ENCODE measurements around the gene CDC42EP2.
A peak's percentile ranks its signal among the peaks of the same experiment; 100 is the strongest.

Gene CDC42EP2

DNA sequence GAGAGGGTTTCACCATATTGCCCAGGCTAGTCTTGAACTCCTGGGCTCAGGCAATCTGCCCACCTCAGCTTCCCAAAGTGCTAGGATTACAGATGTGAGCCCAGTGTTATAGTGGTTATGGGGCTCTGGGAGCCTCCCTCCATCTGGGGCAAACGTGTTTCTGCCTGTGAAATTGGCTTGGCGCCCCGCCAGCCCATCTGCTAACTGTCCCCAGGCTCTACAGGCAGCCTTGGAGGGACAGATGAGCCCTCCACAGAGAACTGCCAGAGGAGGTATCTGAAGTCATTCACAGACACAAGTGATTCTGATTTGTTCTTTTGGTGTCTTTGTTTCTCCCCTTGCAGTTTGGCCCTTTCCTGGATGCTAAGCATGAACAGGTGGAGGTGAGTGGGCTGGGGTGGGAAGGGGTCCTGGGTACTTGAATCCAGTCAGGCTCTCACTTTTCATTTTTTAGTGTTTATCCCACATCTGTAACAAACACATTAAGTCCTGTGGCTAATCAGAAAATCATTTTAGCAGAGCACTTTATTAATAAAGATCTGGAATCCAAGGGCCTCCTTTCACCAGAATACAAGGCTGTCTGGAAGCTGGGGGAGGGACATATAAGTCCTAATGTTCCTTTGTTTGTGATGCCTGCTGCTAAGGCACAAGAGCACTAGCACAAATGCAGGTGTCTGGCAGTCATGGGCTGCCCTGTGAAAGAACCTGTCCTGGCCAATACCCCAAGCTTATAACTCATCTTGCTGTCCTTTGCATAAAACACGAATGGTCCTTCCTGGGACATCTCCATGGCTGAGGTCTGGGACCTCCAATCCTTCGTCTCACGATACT lies 25.7 kb upstream of the CDC42EP2 start:
- peaks cover 18% of the 10 kb centered on the region for H3K4me1 ChIP-seq (ENCODE audit: control insufficient read depth, insufficient read depth, low read length)
- H3K9me3 ChIP-seq (ENCODE audit: control insufficient read depth, low read length): no peaks in the 10 kb centered on the region
- H3K36me3 ChIP-seq (ENCODE audit: control insufficient read depth, insufficient read depth, low read length): no peaks in the 10 kb centered on the region
- H3K4me3 ChIP-seq (ENCODE audit: low read length): no peak overlapping the region
- no peaks in the 10 kb centered on the region for H3K27me3 ChIP-seq (ENCODE audit: control insufficient read depth, insufficient read depth, low read length)
- no peak overlapping the region for H3K9ac ChIP-seq (ENCODE audit: low read length)

DNA sequence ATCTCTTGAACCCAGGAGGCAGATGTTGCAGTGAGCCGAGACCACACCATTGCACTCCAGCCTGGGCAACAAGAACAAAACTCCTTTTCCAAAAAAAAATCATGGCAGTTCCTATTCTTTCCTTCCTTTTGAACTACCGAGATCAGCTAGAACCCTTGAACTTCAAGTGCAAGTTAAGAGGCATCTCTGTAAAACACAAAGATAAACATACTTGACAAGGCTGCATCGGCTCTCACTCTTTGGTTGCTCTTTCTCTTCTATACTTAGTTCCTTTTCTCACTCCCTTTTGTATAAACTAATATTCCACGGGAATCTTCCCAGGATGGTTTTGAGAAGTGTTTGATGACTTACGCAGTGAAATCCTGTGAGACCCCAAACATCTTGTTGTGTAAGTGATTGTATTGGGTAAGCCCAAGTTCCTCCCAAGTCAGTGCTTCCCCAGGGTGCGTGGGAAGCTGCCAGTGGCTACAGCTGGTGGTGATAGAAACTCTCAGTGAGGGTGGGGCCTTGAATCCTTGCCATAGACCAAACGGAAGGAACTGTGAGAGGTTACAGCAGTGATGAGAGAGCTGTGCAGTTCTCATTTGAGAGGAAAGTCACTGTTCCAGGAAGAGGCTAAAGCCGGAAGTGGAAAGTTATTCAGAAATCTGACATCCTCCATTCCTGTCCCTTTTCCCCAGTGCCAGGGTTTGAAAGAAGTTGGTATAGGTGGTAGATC lies 24.1 kb upstream of the CDC42EP2 start:
- no peak overlapping the region for H3K9ac ChIP-seq (ENCODE audit: low read length)
- H3K4me1 ChIP-seq (ENCODE audit: control insufficient read depth, insufficient read depth, low read length): peaks cover 18% of the 10 kb centered on the region
- no peaks in the 10 kb centered on the region for H3K9me3 ChIP-seq (ENCODE audit: control insufficient read depth, low read length)
- H3K36me3 ChIP-seq (ENCODE audit: control insufficient read depth, insufficient read depth, low read length): no peaks in the 10 kb centered on the region
- no peak overlapping the region for H3K4me3 ChIP-seq (ENCODE audit: low read length)
- no peaks in the 10 kb centered on the region for H3K27me3 ChIP-seq (ENCODE audit: control insufficient read depth, insufficient read depth, low read length)

DNA sequence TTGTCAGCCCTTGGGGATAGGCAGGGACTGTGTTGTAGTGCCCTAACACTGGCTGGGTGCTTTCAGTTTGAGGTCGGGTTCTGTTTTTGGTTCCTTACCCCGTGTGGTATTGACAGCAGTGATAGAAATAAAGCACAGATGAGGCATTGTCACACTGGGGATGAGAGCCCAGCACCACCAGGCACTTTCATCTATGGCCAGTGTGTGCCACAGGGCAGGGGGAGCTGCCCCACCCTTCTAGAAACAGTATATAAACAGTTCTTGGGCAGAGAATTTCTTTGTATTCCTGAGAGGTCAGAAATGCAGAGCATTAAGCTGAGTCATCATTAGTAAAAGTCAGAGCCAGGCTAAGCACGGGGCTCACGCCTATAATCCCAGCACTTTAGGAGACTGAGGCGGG lies 23.1 kb upstream of the CDC42EP2 start:
- Histone ChIP-seq H3K4me1 (ENCODE audit: control insufficient read depth, insufficient read depth, low read length) (peaks cover 18% of the 10 kb centered on the region), H3K9ac (ENCODE audit: low read length) (peak overlapping the region; percentile 40), H3K4me3 (ENCODE audit: low read length) (no peak overlapping the region), H3K9me3 (ENCODE audit: control insufficient read depth, low read length) (no peaks in the 10 kb centered on the region), H3K27me3 (ENCODE audit: control insufficient read depth, insufficient read depth, low read length) (no peaks in the 10 kb centered on the region), H3K36me3 (ENCODE audit: control insufficient read depth, insufficient read depth, low read length) (no peaks in the 10 kb centered on the region)

DNA sequence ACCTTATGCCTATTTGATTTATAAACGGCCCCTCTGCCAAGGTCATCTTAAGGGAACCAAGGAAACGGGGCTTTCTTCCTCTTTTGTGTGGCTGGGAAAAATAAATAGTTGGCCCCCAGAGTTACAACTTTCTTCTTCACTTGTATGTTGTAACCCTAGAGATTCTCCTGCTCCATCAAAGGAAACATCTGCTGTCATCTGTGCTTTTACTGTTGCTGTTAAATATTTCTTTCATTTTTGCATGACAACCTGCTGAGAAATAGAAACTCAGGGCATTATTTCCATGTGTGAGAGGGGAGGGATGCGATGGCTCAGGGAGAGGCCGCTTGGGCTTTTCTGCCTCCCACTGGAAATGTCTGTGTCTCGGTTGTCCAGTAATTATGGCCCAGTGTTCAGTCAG lies 21.8 kb upstream of the CDC42EP2 start:
- H3K4me1 ChIP-seq (ENCODE audit: control insufficient read depth, insufficient read depth, low read length): peaks cover 18% of the 10 kb centered on the region
- no peaks in the 10 kb centered on the region for H3K9me3 ChIP-seq (ENCODE audit: control insufficient read depth, low read length)
- no peak overlapping the region for H3K9ac ChIP-seq (ENCODE audit: low read length)
- H3K36me3 ChIP-seq (ENCODE audit: control insufficient read depth, insufficient read depth, low read length): no peaks in the 10 kb centered on the region
- no peak overlapping the region for H3K4me3 ChIP-seq (ENCODE audit: low read length)
- no peaks in the 10 kb centered on the region for H3K27me3 ChIP-seq (ENCODE audit: control insufficient read depth, insufficient read depth, low read length)

DNA sequence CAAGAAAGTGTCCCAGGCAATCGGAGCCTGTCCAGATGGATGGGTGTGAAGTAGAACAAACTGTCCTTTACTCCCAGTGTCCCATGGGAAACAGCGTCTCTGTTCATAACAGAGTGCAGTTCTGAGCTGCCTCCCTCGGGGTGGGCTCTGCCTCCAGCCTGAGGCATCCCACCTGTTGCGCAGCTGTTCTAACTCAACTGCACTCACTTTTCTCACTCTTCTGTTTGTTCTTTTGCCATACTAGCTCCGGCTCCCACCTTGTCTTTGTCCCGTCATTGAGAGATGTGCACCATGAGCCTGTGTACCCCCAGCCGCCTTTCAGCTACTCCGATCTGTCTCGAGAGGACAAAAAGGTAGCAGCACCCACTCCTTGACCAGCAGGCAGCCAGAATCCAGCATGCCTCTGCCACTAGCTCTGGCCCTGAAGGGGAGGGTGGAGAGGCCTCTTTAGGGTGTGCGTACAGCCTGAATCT lies 20.7 kb upstream of the CDC42EP2 start:
- no peaks in the 10 kb centered on the region for H3K27me3 ChIP-seq (ENCODE audit: control insufficient read depth, insufficient read depth, low read length)
- H3K4me3 ChIP-seq (ENCODE audit: low read length): no peak overlapping the region
- H3K9ac ChIP-seq (ENCODE audit: low read length): no peak overlapping the region
- H3K36me3 ChIP-seq (ENCODE audit: control insufficient read depth, insufficient read depth, low read length): no peaks in the 10 kb centered on the region
- H3K9me3 ChIP-seq (ENCODE audit: control insufficient read depth, low read length): no peaks in the 10 kb centered on the region
- H3K4me1 ChIP-seq (ENCODE audit: control insufficient read depth, insufficient read depth, low read length): peaks cover 19% of the 10 kb centered on the region

DNA sequence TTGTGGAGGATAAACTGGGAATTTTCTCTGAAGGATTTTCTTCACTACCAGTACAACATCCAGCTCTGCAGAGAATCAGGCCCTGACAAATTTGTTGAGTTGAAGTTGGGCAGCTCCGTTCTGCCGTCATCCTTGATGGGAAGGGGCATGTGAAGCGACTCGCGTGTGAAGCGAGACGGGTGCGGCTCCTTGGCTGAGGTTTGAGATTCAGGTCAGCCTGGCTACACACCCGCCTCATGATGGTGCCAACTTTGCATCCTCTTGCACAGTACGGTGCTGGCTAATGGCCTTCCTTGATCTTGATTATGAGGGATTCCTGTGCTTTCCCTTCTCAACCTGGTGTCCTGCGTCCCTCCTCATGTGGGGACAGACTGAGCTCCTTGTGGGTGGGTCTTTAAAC lies 19.7 kb upstream of the CDC42EP2 start:
- Histone ChIP-seq H3K4me1 (ENCODE audit: control insufficient read depth, insufficient read depth, low read length) (peaks cover 24% of the 10 kb centered on the region), H3K9me3 (ENCODE audit: control insufficient read depth, low read length) (no peaks in the 10 kb centered on the region), H3K9ac (ENCODE audit: low read length) (no peak overlapping the region), H3K27me3 (ENCODE audit: control insufficient read depth, insufficient read depth, low read length) (no peaks in the 10 kb centered on the region), H3K36me3 (ENCODE audit: control insufficient read depth, insufficient read depth, low read length) (no peaks in the 10 kb centered on the region), H3K4me3 (ENCODE audit: low read length) (no peak overlapping the region)

DNA sequence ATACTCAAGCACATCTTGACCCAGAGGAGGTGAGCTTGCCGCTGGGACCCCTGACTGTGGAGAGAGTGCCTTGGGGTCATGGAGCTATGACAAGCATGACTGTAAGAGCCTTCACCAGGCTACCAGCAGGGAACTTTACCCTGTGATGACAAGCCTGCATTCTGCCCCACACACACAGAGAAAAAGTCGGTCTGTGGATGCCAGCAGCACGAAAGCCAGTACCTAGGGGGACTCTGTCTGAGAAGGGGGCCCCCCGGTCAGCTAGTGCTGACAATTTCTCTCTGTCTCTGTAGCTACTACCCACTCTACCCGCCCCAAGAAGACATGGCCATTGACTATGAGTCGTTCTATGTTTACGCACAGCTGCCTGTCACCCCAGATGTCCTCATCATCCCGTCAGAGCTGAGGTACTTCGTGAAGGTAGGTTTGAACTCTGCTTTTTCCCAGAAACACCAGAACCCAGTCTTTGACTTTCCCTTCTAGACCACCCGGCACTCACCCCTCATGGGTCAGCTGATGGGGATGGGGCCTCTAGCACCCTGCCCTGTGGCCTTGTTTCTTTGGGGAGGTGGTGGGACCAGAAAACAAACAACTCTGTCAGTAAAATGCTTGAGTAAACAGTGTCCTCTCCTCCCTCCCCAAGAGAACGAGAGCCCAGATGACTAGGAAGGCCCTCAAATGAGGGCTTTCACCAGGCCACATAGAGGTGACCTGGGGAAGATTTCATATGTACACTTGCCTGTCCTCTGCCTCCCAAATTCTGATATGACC lies 18.9 kb upstream of the CDC42EP2 start:
- Histone ChIP-seq H3K4me3 (ENCODE audit: low read length) (no peak overlapping the region), H3K27me3 (ENCODE audit: control insufficient read depth, insufficient read depth, low read length) (no peaks in the 10 kb centered on the region), H3K9me3 (ENCODE audit: control insufficient read depth, low read length) (no peaks in the 10 kb centered on the region), H3K36me3 (ENCODE audit: control insufficient read depth, insufficient read depth, low read length) (no peaks in the 10 kb centered on the region), H3K9ac (ENCODE audit: low read length) (no peak overlapping the region), H3K4me1 (ENCODE audit: control insufficient read depth, insufficient read depth, low read length) (peaks cover 21% of the 10 kb centered on the region)

DNA sequence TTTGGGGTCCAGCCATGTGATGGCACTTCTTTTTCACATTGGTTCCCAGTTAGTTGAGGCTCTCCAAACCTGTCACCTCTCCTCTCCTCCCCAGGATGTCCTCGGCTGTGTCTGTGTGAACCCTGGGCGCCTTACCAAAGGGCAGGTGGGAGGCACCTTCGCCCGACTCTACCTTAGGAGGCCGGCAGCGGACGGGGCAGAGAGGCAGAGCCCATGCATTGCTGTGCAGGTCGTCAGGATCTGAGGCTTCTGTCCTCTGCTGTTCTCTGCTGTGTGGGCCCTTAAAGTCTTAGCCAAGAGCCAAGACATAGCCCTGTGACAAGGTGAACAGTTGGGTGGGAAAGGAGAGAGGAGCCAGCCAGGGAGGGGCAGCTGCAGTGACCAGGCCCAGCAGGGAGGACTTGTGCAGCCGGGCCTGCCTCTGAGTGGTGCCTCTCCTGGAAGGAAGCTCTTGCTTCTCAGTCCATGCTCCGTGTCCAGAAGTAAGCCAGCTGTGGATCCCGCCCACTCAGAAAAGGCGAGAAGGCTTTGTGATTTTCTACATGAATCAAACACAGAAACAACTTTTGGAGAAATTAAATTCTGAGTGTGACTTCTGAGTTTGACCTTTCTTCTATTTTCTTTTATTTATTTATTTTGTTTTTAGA lies 17.5 kb upstream of the CDC42EP2 start:
- peaks cover 13% of the 10 kb centered on the region for H3K4me1 ChIP-seq (ENCODE audit: control insufficient read depth, insufficient read depth, low read length)

DNA sequence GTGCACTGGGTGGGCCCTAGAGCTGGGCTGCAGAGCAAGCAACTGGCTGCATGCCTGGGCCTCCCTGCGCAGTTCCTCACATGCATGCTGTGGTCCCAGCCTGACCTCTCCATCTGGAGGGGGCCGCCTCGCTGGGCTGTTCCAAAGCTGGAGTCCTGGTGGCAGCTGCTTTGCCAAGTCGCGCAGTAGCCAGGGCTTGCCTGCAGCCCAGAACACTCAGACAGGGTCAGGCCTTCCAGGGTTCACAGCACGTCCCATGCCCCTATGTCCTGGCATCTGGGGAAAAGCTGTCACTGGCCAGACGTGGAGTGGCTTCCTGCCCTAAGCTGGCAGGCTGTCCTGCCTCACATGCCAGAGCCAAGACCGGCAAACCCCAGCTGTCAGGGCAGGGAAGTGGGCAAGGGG lies 16.5 kb upstream of the CDC42EP2 start:
- Histone ChIP-seq H3K9ac (ENCODE audit: low read length) (no peak overlapping the region), H3K9me3 (ENCODE audit: control insufficient read depth, low read length) (no peaks in the 10 kb centered on the region), H3K36me3 (ENCODE audit: control insufficient read depth, insufficient read depth, low read length) (no peaks in the 10 kb centered on the region), H3K4me3 (ENCODE audit: low read length) (no peak overlapping the region), H3K4me1 (ENCODE audit: control insufficient read depth, insufficient read depth, low read length) (peaks cover 9% of the 10 kb centered on the region), H3K27me3 (ENCODE audit: control insufficient read depth, insufficient read depth, low read length) (no peaks in the 10 kb centered on the region)

More for the DNA sequence above, 17.5 kb upstream of the CDC42EP2 start:
- Histone ChIP-seq H3K9ac (ENCODE audit: low read length) (no peak overlapping the region), H3K36me3 (ENCODE audit: control insufficient read depth, insufficient read depth, low read length) (no peaks in the 10 kb centered on the region), H3K9me3 (ENCODE audit: control insufficient read depth, low read length) (no peaks in the 10 kb centered on the region), H3K4me3 (ENCODE audit: low read length) (no peak overlapping the region), H3K27me3 (ENCODE audit: control insufficient read depth, insufficient read depth, low read length) (no peaks in the 10 kb centered on the region)

DNA sequence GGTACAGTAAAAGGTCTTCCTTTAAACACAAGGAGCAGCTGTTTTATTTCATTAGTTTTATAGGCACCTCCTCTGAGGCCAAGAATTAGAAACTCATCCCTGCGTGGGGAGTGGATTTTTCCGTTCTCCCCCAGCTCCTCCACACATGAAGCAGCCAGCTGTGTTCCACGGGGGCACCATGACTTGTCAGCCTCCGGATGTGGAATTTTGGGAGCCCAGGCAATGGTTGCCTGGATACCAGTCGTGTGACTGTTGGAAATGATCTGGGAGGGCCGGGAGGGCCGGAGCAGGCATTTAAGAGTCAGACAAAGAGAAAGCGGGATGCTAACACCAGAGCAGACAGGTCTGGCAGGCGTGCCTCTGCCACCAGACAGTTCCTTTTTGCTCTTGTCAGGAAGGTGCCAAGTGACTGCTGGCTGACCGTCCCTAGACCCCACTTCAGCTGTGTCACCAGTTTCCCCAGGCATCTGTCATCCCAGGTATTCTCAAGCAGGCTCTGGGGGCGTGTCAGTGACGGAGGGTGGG lies 15.9 kb upstream of the CDC42EP2 start:
- Histone ChIP-seq H3K36me3 (ENCODE audit: control insufficient read depth, insufficient read depth, low read length) (no peaks in the 10 kb centered on the region), H3K27me3 (ENCODE audit: control insufficient read depth, insufficient read depth, low read length) (no peaks in the 10 kb centered on the region), H3K4me1 (ENCODE audit: control insufficient read depth, insufficient read depth, low read length) (peaks cover 9% of the 10 kb centered on the region), H3K4me3 (ENCODE audit: low read length) (no peak overlapping the region), H3K9me3 (ENCODE audit: control insufficient read depth, low read length) (no peaks in the 10 kb centered on the region), H3K9ac (ENCODE audit: low read length) (peak overlapping the region; percentile 6)

DNA sequence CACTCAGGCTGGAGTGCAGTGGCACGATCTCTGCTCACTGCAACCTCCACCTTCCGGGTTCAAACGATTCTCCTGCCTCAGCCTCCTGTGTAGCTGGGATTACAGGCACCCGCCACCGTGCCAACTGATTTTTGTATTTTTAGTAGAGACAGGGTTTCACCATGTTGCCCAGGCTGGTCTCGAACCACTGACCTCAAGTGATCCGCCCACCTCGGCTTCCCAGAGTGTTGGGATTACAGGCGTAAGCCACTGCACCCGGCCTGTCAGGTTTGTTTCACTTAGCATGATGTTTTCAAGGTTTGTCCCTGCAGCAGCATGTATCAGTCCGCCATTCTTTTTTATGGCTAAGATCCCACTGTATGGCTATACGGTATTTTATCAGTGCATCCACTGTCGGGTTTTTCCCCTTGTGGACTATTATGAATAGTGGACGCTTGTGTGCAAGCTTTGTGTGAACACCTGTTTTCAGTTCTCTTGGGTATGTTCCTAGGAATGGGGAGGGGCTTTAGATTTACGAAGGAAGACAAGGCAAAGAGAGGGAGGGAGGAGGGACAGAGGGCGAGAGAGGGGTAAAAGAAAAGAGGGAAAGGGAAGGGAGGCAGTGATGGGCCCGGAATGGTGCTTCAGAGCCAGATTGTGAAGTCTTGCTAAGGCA lies 13.9 kb upstream of the CDC42EP2 start:
- Histone ChIP-seq H3K9me3 (ENCODE audit: control insufficient read depth, low read length) (no peaks in the 10 kb centered on the region), H3K9ac (ENCODE audit: low read length) (no peak overlapping the region), H3K4me1 (ENCODE audit: control insufficient read depth, insufficient read depth, low read length) (peaks cover 24% of the 10 kb centered on the region), H3K27me3 (ENCODE audit: control insufficient read depth, insufficient read depth, low read length) (no peaks in the 10 kb centered on the region), H3K4me3 (ENCODE audit: low read length) (no peak overlapping the region), H3K36me3 (ENCODE audit: control insufficient read depth, insufficient read depth, low read length) (no peaks in the 10 kb centered on the region)
